Endothelial cell of umbilical vein (primary cell): ENCODE measurements around the gene TNFRSF21. TPM values are rescaled to one million over a fixed set of nuclear protein-coding genes. Genes with fewer than 3 reads are reported as not detected.

Source experiments
- BruUV-seq: library from RNA; stranded (reverse); fragments of 400-500 nt; replicated peaks from 2 replicates; lab custom pipeline; 2021; lab: Mats Ljungman, UMichigan
- CTCF ChIA-PET: fragments of 300-600, 350-600 bp; sonication (Branson Sonifier 250); formaldehyde crosslinking; loops from one replicate; lab custom pipeline; 2021; ENCODE audit warnings: antibody characterized with exemption, inconsistent platforms; lab: Charles Lee
- POLR2A ChIA-PET: fragments of 300-600, 350-600 bp; sonication (Branson Sonifier 250); formaldehyde crosslinking; loops from one replicate; lab custom pipeline; 2021; ENCODE audit warnings: antibody characterized with exemption, inconsistent platforms; lab: Charles Lee
- DNase-seq: peaks from one replicate; pipeline ENCODE4 v3.0.0-alpha.2; 2011; ENCODE audit warnings: low read depth, low spot score
- FAIRE-seq: peaks from 2 replicates; lab custom pipeline; 2011; peaks lifted over from hg19 to GRCh38; lab: Jason Lieb, UNC
- H2AFZ ChIP-seq: 2 replicates; pipeline ENCODE4 v1.6.0; 2012; ENCODE audit warnings: low read depth, low read length, control low read depth, inconsistent platforms
- H3K27ac ChIP-seq: 2 replicates; pipeline ENCODE4 v1.5.1; 2011; ENCODE audit warnings: low read depth, mild to moderate bottlenecking, control low read depth, low read length, moderate library complexity; ENCODE audit not compliant: insufficient read depth
- H3K27me3 ChIP-seq, 2 experiments: 2 replicates each; pipeline versions ENCODE4 v1.6.0 to v1.6.1; 2011; ENCODE audit warnings: low read length in 2 of 2, mixed read lengths in 1 of 2; ENCODE audit not compliant: control insufficient read depth in 2 of 2, insufficient read depth in 2 of 2
- H3K36me3 ChIP-seq, 2 experiments: 2 replicates in 1 of 2; 3 replicates in 1 of 2; pipeline ENCODE4 v1.5.1; 2011; ENCODE audit warnings: low read length in 2 of 2, mild to moderate bottlenecking in 1 of 2, moderate library complexity in 1 of 2; ENCODE audit not compliant: control insufficient read depth in 2 of 2, insufficient read depth in 2 of 2; ENCODE audit errors: extremely low read depth in 1 of 2
- H3K4me1 ChIP-seq: 3 replicates; pipeline ENCODE4 v1.5.1; 2011; ENCODE audit warnings: mild to moderate bottlenecking, low read length; ENCODE audit not compliant: control insufficient read depth, insufficient read depth; ENCODE audit errors: extremely low read depth
- H3K4me2 ChIP-seq: 2 replicates; pipeline ENCODE4 v1.6.1; 2011; ENCODE audit warnings: low read length, control low read depth, mixed read lengths; ENCODE audit not compliant: insufficient read depth
- H3K4me3 ChIP-seq, 3 experiments: fragments of 200-600 bp in 1 of 3; sonication (generic), shearing (Covaris generic) in 1 of 3; replicated peaks in 1 of 3; 2 replicates each; pipeline ENCODE4 v1.5.1; 2011 to 2016; ENCODE audit warnings: control low read depth in 3 of 3, low read length in 3 of 3, mild to moderate bottlenecking in 2 of 3, inconsistent platforms in 1 of 3, low read depth in 1 of 3, moderate library complexity in 1 of 3; ENCODE audit not compliant: insufficient read depth in 1 of 3
- H3K79me2 ChIP-seq: 2 replicates; pipeline ENCODE4 v1.6.0; 2012; ENCODE audit warnings: low read length, inconsistent platforms; ENCODE audit not compliant: control insufficient read depth, insufficient read depth
- H3K9ac ChIP-seq: replicated peaks from 2 replicates; pipeline ENCODE3; 2011; ENCODE audit warnings: low read length, control low read depth; ENCODE audit not compliant: insufficient read depth; ENCODE audit errors: extremely low read depth
- H3K9me1 ChIP-seq: replicated peaks from 3 replicates; pipeline ENCODE4 v1.6.0; 2011; ENCODE audit warnings: mild to moderate bottlenecking, low read length; ENCODE audit not compliant: control insufficient read depth, insufficient read depth; ENCODE audit errors: extremely low read depth
- H3K9me3 ChIP-seq: replicated peaks from 2 replicates; pipeline ENCODE4 v1.5.1; 2012; ENCODE audit warnings: low read length, inconsistent platforms; ENCODE audit not compliant: control insufficient read depth, insufficient read depth
- H4K20me1 ChIP-seq: replicated peaks from 2 replicates; pipeline ENCODE3; 2011; ENCODE audit warnings: mild to moderate bottlenecking, low read length; ENCODE audit not compliant: control insufficient read depth, insufficient read depth; ENCODE audit errors: extremely low read depth
- EZH2 ChIP-seq: IDR thresholded peaks from 2 replicates; pipeline ENCODE4 v1.6.1; 2012; ENCODE audit warnings: borderline replicate concordance, low read depth, mild to moderate bottlenecking, moderate library complexity, low read length, inconsistent platforms; ENCODE audit not compliant: severe bottlenecking
- FOS ChIP-seq: IDR thresholded peaks from 2 replicates; pipeline ENCODE4 v1.6.1; 2011; ENCODE audit warnings: mild to moderate bottlenecking, low read length, moderate library complexity, borderline replicate concordance; ENCODE audit not compliant: insufficient read depth
- GATA2 ChIP-seq: IDR thresholded peaks from 2 replicates; pipeline ENCODE4 v1.7.0; 2011; ENCODE audit warnings: low read depth, mild to moderate bottlenecking, moderate library complexity, mixed read lengths, low read length; ENCODE audit not compliant: insufficient read length, insufficient read depth
- JUN ChIP-seq: IDR thresholded peaks from 2 replicates; pipeline ENCODE4 v1.6.1; 2011; ENCODE audit warnings: borderline replicate concordance, low read depth; ENCODE audit not compliant: insufficient read length, insufficient read depth
- MAX ChIP-seq: IDR thresholded peaks from 2 replicates; pipeline ENCODE4 v1.6.1; 2011; ENCODE audit not compliant: insufficient read depth, insufficient read length
- MYC ChIP-seq: IDR thresholded peaks from one replicate; pipeline ENCODE4 v1.6.1; 2011; ENCODE audit warnings: mild to moderate bottlenecking, low read depth, low read length
- POLR2A ChIP-seq: IDR thresholded peaks from 2 replicates; pipeline ENCODE4 v1.6.1; 2012; ENCODE audit warnings: low read depth, mild to moderate bottlenecking, control low read depth, low read length
- POLR2AphosphoS5 ChIP-seq: IDR thresholded peaks from 2 replicates; pipeline ENCODE4 v1.6.1; 2012; ENCODE audit warnings: low read depth, mild to moderate bottlenecking, control low read depth, low read length, moderate library complexity; ENCODE audit not compliant: insufficient read depth
- dilution Hi-C: fragments of 300-500 bp; cut with MboI; formaldehyde crosslinking; loops from one replicate; pipeline ENCODE4 v1.15.0; 2019; ENCODE audit warnings: low sequenced_read_pairs; ENCODE audit not compliant: extremely low pct_ligation_motif_present
- intact Hi-C: fragments of 100-400 bp; cut with micrococcal nuclease; formaldehyde crosslinking; loops from one replicate; pipeline ENCODE4 v1.10.0; 2022
- polyA plus RNA-seq, 4 experiments: library from polyadenylated mRNA; depleted of rRNA in 3 of 4; stranded (reverse) in 3 of 4; unstranded in 1 of 4; fragments of >200 nt; gene quantifications; 2 replicates each; pipeline versions ENCODE4 v1.2.1 to v1.2.3, GENCODE V29; 2011 to 2012; ENCODE audit warnings: missing spikeins in 1 of 4
- total RNA-seq: library from RNA; stranded (reverse); gene quantifications from 2 replicates; pipeline ENCODE4 v1.2.3, GENCODE V29; 2021
- TF ChIP-seq, protein P1 (sequence below), 2 donors: IDR thresholded peaks; 1 replicate in 1 of 2; 2 replicates in 1 of 2; pipeline ENCODE4 v1.5.1; 2011; ENCODE audit warnings: low read length in 2 of 2, mild to moderate bottlenecking in 2 of 2, moderate library complexity in 2 of 2, control low read depth in 1 of 2, inconsistent platforms in 1 of 2, low read depth in 1 of 2; ENCODE audit not compliant: insufficient read depth in 1 of 2; ENCODE audit errors: extremely low read depth in 1 of 2

TNFRSF21 gene
- total and polyA plus RNA-seq, 2 donors (not counting 3 experiments of a cell fraction or from before 2014, with no cell fraction given), result 26.0 to 40.6 TPM

GRCh38 chr6:47263268-47263667 is 46.4 kb downstream of the TNFRSF21 start:
- Histone ChIP-seq H3K4me3 (no peak overlapping the region), H3K4me2 (no peak overlapping the region), H3K36me3 (no peaks in the 10 kb centered on the region), H3K4me1 (peaks cover 55% of the 10 kb centered on the region), H3K27ac (no peak overlapping the region), H3K9me1 (no peaks in the 10 kb centered on the region), H3K9ac (no peak overlapping the region), H3K27me3 (no peaks in the 10 kb centered on the region), H2AFZ (no peak overlapping the region), H3K9me3 (no peaks in the 10 kb centered on the region), H3K79me2 (no peaks in the 10 kb centered on the region), H4K20me1 (no peaks in the 10 kb centered on the region)
- BruUV-seq, result no TSS peak
- intact Hi-C loops (loop anchor here (10.0 kb wide), 1 partner anchor 1218 kb away; no protein-coding TSS in a partner anchor), dilution Hi-C loops (no loop called here)
- DNase-seq (no peak), FAIRE-seq (no peak)
- ChIA-PET POLR2A (no interaction called here), CTCF (interaction anchor here (1.1 to 1.4 kb wide), 2 partner anchors 10 to 167 kb away, joined by 3 to 4 read pairs; no protein-coding TSS in a partner anchor)
- TF ChIP-seq MAX (no peak), MYC (no peak), POLR2A (no peak), FOS (no peak), EZH2 (no peak), JUN (no peak), POLR2AphosphoS5 (no peak), GATA2 (no peak)
- TF ChIP-seq, protein P1, sequence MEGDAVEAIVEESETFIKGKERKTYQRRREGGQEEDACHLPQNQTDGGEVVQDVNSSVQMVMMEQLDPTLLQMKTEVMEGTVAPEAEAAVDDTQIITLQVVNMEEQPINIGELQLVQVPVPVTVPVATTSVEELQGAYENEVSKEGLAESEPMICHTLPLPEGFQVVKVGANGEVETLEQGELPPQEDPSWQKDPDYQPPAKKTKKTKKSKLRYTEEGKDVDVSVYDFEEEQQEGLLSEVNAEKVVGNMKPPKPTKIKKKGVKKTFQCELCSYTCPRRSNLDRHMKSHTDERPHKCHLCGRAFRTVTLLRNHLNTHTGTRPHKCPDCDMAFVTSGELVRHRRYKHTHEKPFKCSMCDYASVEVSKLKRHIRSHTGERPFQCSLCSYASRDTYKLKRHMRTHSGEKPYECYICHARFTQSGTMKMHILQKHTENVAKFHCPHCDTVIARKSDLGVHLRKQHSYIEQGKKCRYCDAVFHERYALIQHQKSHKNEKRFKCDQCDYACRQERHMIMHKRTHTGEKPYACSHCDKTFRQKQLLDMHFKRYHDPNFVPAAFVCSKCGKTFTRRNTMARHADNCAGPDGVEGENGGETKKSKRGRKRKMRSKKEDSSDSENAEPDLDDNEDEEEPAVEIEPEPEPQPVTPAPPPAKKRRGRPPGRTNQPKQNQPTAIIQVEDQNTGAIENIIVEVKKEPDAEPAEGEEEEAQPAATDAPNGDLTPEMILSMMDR (IDR thresholded peaks at IDR 0.05; ENCODE audit: extremely low read depth in 1 of 2, insufficient read depth in 1 of 2, low read depth in 1 of 2, low read length in 2 of 2), result no peak
